HFFc6 (cell line): ENCODE data around the gene ZDHHC20. TPM values are rescaled to one million over a fixed set of nuclear protein-coding genes. Genes with fewer than 3 reads are reported as not detected.

Experiments used
- DNase-seq: peaks from one replicate; pipeline ENCODE4 v3.0.0-alpha.2; 2018
- H3K27ac Mint-ChIP-seq: 2 replicates; pipeline ENCODE4 v1.8.0; 2020; ENCODE audit warnings: mild to moderate bottlenecking, mixed read lengths
- H3K27me3 Mint-ChIP-seq: 2 replicates; pipeline ENCODE4 v1.8.0; 2021; ENCODE audit warnings: mild to moderate bottlenecking, moderate library complexity, mixed read lengths; ENCODE audit not compliant: insufficient read depth
- H3K36me3 Mint-ChIP-seq: 2 replicates; pipeline ENCODE4 v1.8.0; 2021; ENCODE audit warnings: low read depth, mixed read lengths
- H3K4me1 Mint-ChIP-seq: 2 replicates; pipeline ENCODE4 v1.8.0; 2020; ENCODE audit warnings: low read depth, mixed read lengths
- H3K4me3 Mint-ChIP-seq: 2 replicates; pipeline ENCODE4 v1.8.0; 2020; ENCODE audit warnings: mild to moderate bottlenecking, moderate library complexity, mixed read lengths
- H3K9me3 Mint-ChIP-seq: 2 replicates; pipeline ENCODE4 v1.8.0; 2020; ENCODE audit warnings: mild to moderate bottlenecking, mixed read lengths
- total RNA-seq, 6 experiments: library from RNA; stranded (reverse); fragmentation: NEBNext Ultra II Directional; extraction: Animal tissue kit (Norgen Biotek cat#: 25700); gene quantifications; 2 replicates in 1 of 6; 3 replicates in 5 of 6; pipeline ENCODE4 v1.2.3, GENCODE V29; 2021
- TF ChIP-seq, protein P1 (sequence below): fragments of 200-600 bp; sonication (generic); IDR thresholded peaks from 2 replicates; pipeline ENCODE4 v1.5.0; 2021; ENCODE audit warnings: antibody characterized with exemption, mild to moderate bottlenecking

Gene ZDHHC20
- total RNA-seq, 6 experiments from 2014 or later = 65.3 to 75.1 (median 69.6) TPM

DNA sequence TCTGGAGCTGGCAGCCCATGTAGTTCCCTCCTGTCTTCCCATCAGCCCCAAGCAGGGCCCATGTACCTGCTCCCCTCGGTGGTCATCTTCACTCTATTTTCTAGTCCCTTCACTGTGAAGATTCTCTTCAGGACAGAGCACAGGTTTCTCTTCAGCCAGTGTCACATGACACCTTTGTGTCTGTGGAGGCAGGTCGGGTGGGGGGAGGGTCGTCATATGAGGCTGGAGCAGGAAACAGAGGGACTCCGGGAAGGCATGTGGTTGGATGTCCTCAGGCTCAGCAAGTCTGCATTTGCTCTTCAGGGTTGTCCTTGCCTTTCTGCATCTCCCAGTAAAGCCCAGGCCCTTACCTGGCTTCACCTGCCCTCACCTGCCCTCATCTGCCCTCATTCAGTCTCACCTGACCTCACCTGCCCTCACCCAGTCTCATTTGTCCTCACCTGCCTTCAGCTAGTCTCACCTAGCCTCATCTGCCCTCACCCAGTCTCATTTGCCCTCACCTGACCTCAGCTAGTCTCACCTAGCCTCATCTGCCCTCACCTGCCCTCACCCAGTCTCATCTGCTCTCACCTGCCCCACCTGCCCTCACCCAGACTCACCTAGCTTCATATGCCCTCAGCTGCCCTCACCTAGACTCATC, 120.3 kb downstream of the ZDHHC20 start:
- DNase-seq = no peak
- Mint-ChIP-seq H3K9me3 (no peaks in the 10 kb centered on the region; the same call in 1 of the 2 replicates), H3K4me3 (no peak overlapping the region), H3K36me3 (no peaks in the 10 kb centered on the region), H3K27me3 (peaks cover 10% of the 10 kb centered on the region), H3K4me1 (no peaks in the 10 kb centered on the region), H3K27ac (no peak overlapping the region)
- TF ChIP-seq, protein P1, sequence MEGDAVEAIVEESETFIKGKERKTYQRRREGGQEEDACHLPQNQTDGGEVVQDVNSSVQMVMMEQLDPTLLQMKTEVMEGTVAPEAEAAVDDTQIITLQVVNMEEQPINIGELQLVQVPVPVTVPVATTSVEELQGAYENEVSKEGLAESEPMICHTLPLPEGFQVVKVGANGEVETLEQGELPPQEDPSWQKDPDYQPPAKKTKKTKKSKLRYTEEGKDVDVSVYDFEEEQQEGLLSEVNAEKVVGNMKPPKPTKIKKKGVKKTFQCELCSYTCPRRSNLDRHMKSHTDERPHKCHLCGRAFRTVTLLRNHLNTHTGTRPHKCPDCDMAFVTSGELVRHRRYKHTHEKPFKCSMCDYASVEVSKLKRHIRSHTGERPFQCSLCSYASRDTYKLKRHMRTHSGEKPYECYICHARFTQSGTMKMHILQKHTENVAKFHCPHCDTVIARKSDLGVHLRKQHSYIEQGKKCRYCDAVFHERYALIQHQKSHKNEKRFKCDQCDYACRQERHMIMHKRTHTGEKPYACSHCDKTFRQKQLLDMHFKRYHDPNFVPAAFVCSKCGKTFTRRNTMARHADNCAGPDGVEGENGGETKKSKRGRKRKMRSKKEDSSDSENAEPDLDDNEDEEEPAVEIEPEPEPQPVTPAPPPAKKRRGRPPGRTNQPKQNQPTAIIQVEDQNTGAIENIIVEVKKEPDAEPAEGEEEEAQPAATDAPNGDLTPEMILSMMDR = no peak

DNA sequence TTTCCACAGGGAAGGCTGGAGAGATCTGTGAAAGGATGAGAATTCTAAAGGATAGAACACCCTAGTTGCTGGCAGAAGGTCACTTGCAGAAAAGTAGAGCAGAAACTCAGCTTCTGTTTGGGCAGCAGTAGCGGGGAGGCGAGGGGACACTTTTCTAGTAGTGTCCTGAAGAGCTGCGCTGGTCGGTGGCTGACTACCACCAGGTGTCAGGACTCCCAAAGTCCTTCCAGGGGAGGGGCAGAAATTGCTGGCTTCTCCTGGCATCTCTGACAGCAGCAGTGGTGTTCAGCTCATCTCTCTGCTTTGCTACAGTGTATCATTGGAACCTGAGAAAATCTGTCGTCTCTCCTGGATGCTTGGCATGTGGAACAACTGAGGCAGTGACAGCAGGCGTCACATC, 120.9 kb downstream of the ZDHHC20 start:
- no peak for DNase-seq
- H3K27ac Mint-ChIP-seq = no peak overlapping the region
- no peaks in the 10 kb centered on the region; the same call in 1 of the 2 replicates for H3K9me3 Mint-ChIP-seq
- no peaks in the 10 kb centered on the region; the same call in 1 of the 2 replicates for H3K4me1 Mint-ChIP-seq
- no peaks in the 10 kb centered on the region for H3K36me3 Mint-ChIP-seq
- H3K4me3 Mint-ChIP-seq = no peak overlapping the region
- TF ChIP-seq, protein P1 = peak; percentile 30; the same call in 1 of the 2 replicates
- peaks cover 8% of the 10 kb centered on the region for H3K27me3 Mint-ChIP-seq

DNA sequence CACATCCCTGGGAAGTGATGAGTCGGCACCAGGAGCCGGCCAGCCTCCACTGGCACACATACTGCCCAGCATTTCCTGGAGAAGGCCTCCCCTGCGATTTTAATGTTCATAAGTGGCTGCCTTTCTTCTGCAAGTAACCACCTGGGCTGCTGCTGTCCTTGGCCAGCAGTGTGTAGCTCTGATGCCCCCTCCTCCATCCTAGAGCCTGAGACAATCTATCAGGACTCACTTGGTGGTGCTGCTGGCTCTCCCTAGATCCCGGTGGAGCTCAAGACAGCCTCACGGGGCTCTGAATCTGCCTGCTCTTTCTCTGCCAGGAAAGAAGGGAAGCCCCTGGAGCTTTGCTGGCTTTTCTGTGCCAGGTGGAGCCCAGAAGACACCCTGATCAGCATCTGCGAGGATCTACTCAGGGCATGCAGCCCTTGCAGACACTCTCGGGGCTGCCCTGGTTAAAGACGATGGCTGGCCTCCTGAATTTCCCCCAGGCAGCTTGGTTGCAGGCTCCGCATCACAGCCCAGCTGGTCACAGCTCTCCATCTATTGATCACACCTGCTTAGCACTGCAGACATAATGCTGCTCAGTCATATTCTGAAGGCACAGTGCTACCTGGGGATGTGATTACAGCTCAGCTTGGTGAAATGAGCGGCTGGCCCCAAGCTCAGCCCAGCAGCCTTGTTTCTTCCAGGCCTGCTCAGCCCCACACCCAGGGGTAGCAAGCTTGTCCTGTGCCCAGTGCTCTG, 122.3 kb downstream of the ZDHHC20 start:
- Mint-ChIP-seq H3K36me3 (no peaks in the 10 kb centered on the region), H3K4me1 (no peaks in the 10 kb centered on the region; the same call in 1 of the 2 replicates), H3K9me3 (no peaks in the 10 kb centered on the region; the same call in 1 of the 2 replicates), H3K27me3 (peaks cover 8% of the 10 kb centered on the region), H3K4me3 (no peak overlapping the region), H3K27ac (no peak overlapping the region)
- DNase-seq = no peak
- TF ChIP-seq, protein P1 = no peak

DNA sequence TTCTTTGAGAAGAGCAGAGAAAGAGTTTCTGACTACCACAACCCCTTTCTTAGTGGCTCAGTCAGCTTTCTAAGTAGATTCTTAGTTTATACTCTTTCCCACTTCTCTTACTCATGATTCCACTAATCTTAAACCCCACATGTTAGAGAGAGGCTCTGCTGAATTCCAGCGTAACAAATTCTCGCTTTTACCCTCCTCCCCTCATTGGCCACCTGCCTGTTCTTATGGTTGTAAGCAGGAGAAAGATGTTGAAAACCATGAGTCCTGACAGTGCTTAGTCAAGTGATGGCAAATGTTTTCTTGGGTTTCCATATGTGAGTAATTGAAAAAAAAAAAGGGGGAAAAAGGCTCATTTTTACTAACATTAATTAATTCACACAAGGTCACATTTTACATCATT, 125.9 kb downstream of the ZDHHC20 start:
- no peaks in the 10 kb centered on the region for H3K36me3 Mint-ChIP-seq
- no peak overlapping the region for H3K27ac Mint-ChIP-seq
- DNase-seq = no peak
- peaks cover 6% of the 10 kb centered on the region for H3K27me3 Mint-ChIP-seq
- no peaks in the 10 kb centered on the region for H3K9me3 Mint-ChIP-seq
- no peak overlapping the region for H3K4me3 Mint-ChIP-seq
- H3K4me1 Mint-ChIP-seq = peaks cover 9% of the 10 kb centered on the region
- TF ChIP-seq, protein P1 = no peak

DNA sequence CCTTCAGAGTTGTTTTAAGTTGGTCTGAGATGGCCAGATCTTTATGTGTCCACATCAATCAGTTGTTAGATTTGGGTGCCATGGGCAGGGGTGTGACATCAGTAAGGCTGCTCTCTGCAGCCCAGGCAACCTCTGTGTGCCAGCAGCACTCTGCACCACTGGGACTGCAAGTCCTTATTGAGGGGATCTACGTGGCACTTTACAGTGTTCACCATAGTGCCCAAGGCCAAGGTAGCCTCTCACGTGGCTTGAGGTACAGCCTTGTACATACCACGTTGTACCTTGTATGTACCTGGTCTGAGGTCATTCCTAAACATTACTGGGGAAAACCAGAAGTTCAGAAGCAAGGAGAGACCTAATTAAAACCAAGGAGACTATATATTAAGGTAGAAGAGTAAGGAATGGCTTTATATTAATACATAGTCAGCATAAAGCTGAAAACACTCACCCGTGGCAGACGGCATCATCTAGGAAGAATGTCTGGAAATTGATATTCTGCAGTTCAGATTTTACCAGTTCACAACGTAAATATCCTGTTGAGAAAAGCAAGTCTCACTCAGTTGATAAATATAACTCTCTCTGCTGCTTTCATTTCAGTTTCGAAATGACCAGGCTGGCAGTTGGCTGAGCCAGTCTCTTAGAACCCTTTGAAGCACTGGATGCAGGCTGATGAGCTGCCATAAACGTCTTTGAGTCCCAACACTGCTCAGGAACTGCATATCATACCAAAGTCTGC, 128.8 kb downstream of the ZDHHC20 start:
- H3K27me3 Mint-ChIP-seq = no peaks in the 10 kb centered on the region
- peaks cover 15% of the 10 kb centered on the region for H3K4me1 Mint-ChIP-seq
- H3K9me3 Mint-ChIP-seq = no peaks in the 10 kb centered on the region
- no peak for DNase-seq
- H3K4me3 Mint-ChIP-seq = peak overlapping the region; percentile 23; the same call in 1 of the 2 replicates
- no peak overlapping the region for H3K27ac Mint-ChIP-seq
- H3K36me3 Mint-ChIP-seq = no peaks in the 10 kb centered on the region
- TF ChIP-seq, protein P1 = no peak
